HEK293 (cell line): ENCODE data around the gene COBL.

Source experiments
- CTCF ChIA-PET: fragments of 350-600 bp; formaldehyde crosslinking; extraction: SDS; loops from one replicate; lab custom pipeline; 2021; ENCODE audit warnings: antibody characterized with exemption; lab: Yijun Ruan, JAX
- POLR2A ChIA-PET: fragments of 300-600 bp; formaldehyde crosslinking; extraction: SDS; loops from one replicate; lab custom pipeline; 2020; ENCODE audit warnings: antibody characterized with exemption, inconsistent platforms; lab: Yijun Ruan, JAX
- H3K27ac ChIP-seq: fragments of 200-500 bp; sonication (Bioruptor generic); 2 replicates; pipeline ENCODE4 v1.5.1; 2014; ENCODE audit warnings: low read depth, low read length, control low read depth, inconsistent platforms; ENCODE audit errors: extremely low read depth
- H3K36me3 ChIP-seq, 2 experiments: fragments of 200-500 bp in 1 of 2; sonication (Bioruptor generic) in 1 of 2; 1 replicate in 1 of 2; 2 replicates in 1 of 2; pipeline ENCODE4 v1.5.1; 2014 to 2017; ENCODE audit warnings: inconsistent platforms in 2 of 2, low read length in 2 of 2; ENCODE audit not compliant: control insufficient read depth in 2 of 2, insufficient read depth in 1 of 2
- H3K4me1 ChIP-seq: fragments of 200-500 bp; sonication (Bioruptor generic); 2 replicates; pipeline ENCODE4 v1.5.1; 2014; ENCODE audit warnings: mild to moderate bottlenecking, low read length, inconsistent platforms; ENCODE audit not compliant: control insufficient read depth, insufficient read depth
- H3K4me3 ChIP-seq: 2 replicates; pipeline ENCODE4 v1.5.1; 2011; ENCODE audit warnings: low read depth, mild to moderate bottlenecking, control low read depth, low read length, moderate library complexity
- H3K9me3 ChIP-seq: fragments of 200-500 bp; sonication (Bioruptor generic); 2 replicates; pipeline ENCODE4 v1.5.1; 2014; ENCODE audit warnings: low read depth, low read length, inconsistent platforms; ENCODE audit not compliant: control insufficient read depth, insufficient read depth
- PRDM1 ChIP-seq: fragments of 450-650 bp; formaldehyde crosslinking; IDR thresholded peaks from 2 replicates; pipeline ENCODE4; 2016; ENCODE audit warnings: missing biosample characterization, missing genetic modification characterization
- SP3 ChIP-seq: fragments of 450-650 bp; formaldehyde crosslinking; IDR thresholded peaks from 2 replicates; pipeline ENCODE4 v1.5.1; 2016; ENCODE audit warnings: missing biosample characterization, missing genetic modification characterization
- WT1 ChIP-seq: fragments of 450-650 bp; formaldehyde crosslinking; IDR thresholded peaks from 2 replicates; pipeline ENCODE4 v1.5.1; 2016; ENCODE audit warnings: missing biosample characterization, missing genetic modification characterization
- ZBTB17 ChIP-seq: fragments of 450-650 bp; formaldehyde crosslinking; IDR thresholded peaks from 2 replicates; pipeline ENCODE4 v1.5.1; 2016; ENCODE audit warnings: missing biosample characterization, missing genetic modification characterization
- ZNF114 ChIP-seq: fragments of 450-650 bp; formaldehyde crosslinking; IDR thresholded peaks from 2 replicates; pipeline ENCODE4 v1.5.0; 2017; ENCODE audit warnings: missing biosample characterization, missing genetic modification characterization
- ZNF175 ChIP-seq: fragments of 450-650 bp; formaldehyde crosslinking; IDR thresholded peaks from 2 replicates; pipeline ENCODE4 v1.5.1; 2016; ENCODE audit warnings: missing biosample characterization, missing genetic modification characterization
- ZNF202 ChIP-seq: fragments of 450-650 bp; formaldehyde crosslinking; IDR thresholded peaks from 2 replicates; pipeline ENCODE4 v1.5.1; 2016; ENCODE audit warnings: missing biosample characterization, missing genetic modification characterization, borderline replicate concordance
- ZNF248 ChIP-seq: fragments of 450-650 bp; formaldehyde crosslinking; IDR thresholded peaks from 2 replicates; pipeline ENCODE4 v1.5.1; 2017; ENCODE audit warnings: missing biosample characterization, missing genetic modification characterization
- ZNF335 ChIP-seq: fragments of 450-650 bp; formaldehyde crosslinking; conservative IDR thresholded peaks from 2 replicates; pipeline ENCODE4 v1.5.1; 2016; ENCODE audit warnings: missing biosample characterization, missing genetic modification characterization
- ZNF571 ChIP-seq: fragments of 450-650 bp; formaldehyde crosslinking; IDR thresholded peaks from 2 replicates; pipeline ENCODE4 v1.5.0; 2017; ENCODE audit warnings: missing biosample characterization, missing genetic modification characterization
- ZNF623 ChIP-seq: fragments of 450-650 bp; formaldehyde crosslinking; IDR thresholded peaks from 2 replicates; pipeline ENCODE4 v1.5.1; 2016; ENCODE audit warnings: missing biosample characterization, missing genetic modification characterization
- ZNF701 ChIP-seq: fragments of 450-650 bp; formaldehyde crosslinking; IDR thresholded peaks from 2 replicates; pipeline ENCODE4 v1.5.1; 2016; ENCODE audit warnings: missing biosample characterization, missing genetic modification characterization
- TF ChIP-seq, protein P1 (sequence below): IDR thresholded peaks from 2 replicates; pipeline ENCODE4 v1.6.1; 2011; ENCODE audit warnings: mild to moderate bottlenecking, low read depth, low read length, borderline replicate concordance
- TF ChIP-seq, protein P2 (sequence below): fragments of 450-650 bp; formaldehyde crosslinking; IDR thresholded peaks from 2 replicates; pipeline ENCODE4 v1.5.1; 2016; ENCODE audit warnings: missing biosample characterization, missing genetic modification characterization, borderline replicate concordance
- TF ChIP-seq, protein P3 (sequence below): fragments of 450-650 bp; formaldehyde crosslinking; IDR thresholded peaks from 2 replicates; pipeline ENCODE4 v1.5.1; 2017; ENCODE audit warnings: missing biosample characterization, missing genetic modification characterization
- TF ChIP-seq, protein P4 (sequence below): fragments of 450-650 bp; formaldehyde crosslinking; IDR thresholded peaks from 2 replicates; pipeline ENCODE4 v1.5.1; 2016; ENCODE audit warnings: missing biosample characterization, missing genetic modification characterization

The COBL gene

DNA sequence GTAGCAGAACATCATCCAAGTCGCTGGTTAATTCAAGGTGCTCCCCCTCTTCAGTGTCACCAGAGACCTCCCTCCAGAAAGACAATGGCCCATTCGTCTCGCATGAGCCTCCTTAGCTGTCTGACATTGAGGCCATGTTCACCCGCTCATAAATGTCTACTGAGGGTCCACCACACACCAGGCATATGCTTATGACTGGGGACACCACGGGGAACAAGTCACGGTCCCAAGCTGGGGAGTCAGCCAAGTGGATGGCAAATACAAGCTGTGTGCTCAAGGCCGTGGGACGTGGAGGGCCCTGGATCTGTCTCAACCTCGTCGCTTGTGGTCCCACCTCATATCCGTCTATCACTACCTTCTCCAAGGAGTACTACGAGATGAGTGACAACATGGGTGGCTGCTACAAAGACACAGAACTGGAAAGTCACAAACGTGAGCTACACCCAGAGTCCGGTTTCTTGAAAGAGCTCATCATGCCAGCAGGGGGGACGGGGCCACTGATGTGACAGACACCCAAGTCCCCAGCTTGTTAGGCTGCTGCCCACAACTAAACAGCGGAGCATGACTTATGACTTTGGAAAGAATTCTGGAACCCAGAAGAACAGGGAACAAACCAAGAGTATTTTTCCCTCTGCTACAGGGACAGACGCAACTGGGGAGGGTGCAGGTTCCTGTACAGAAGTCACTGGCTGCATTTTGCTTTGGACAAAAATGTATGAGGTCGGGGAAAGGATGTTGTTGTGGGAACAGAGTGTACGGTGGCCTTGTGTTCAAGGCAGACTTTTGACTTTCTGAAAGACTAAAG, 189.6 kb downstream of the COBL start:
- ChIA-PET CTCF (interaction anchor here (0.6 to 0.7 kb wide), 2 partner anchors 818 to 1170 kb away, joined by 3 read pairs; no protein-coding TSS in a partner anchor), POLR2A (interaction anchor here (0.6 kb wide), 1 partner anchor 10 kb away, joined by 3 read pairs; no protein-coding TSS in a partner anchor)
- Histone ChIP-seq H3K36me3 (no peaks in the 10 kb centered on the region), H3K9me3 (no peaks in the 10 kb centered on the region), H3K4me1 (no peaks in the 10 kb centered on the region), H3K4me3 (no peak overlapping the region), H3K27ac (no peak overlapping the region)
- TF ChIP-seq ZNF114 (tag by site-specific recombination) (no peak), PRDM1 (no peak), ZNF571 (tag by site-specific recombination) (no peak), SP3 (tag by site-specific recombination) (no peak), ZNF701 (no peak), ZBTB17 (tag by site-specific recombination) (no peak)
- TF ChIP-seq, protein P1, sequence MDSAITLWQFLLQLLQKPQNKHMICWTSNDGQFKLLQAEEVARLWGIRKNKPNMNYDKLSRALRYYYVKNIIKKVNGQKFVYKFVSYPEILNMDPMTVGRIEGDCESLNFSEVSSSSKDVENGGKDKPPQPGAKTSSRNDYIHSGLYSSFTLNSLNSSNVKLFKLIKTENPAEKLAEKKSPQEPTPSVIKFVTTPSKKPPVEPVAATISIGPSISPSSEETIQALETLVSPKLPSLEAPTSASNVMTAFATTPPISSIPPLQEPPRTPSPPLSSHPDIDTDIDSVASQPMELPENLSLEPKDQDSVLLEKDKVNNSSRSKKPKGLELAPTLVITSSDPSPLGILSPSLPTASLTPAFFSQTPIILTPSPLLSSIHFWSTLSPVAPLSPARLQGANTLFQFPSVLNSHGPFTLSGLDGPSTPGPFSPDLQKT = no peak

DNA sequence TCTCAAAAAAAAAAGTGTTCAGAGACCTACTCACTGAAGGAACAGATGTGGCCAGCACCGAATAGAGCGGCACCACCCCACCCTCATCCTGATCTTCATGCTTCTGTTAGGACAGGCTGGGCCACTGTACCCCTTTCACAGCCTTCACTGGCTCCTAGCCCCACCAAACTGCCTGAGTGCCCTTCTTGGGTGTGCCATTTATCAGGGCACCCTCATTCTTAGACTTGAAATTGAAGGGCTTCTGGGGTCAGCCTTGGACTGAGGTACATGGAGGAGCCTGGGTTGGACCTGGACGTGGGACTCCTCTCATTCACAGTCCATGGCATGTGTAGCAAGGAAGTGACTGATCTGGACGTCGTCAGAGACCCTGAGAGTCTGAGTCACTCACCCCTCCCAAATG, 190.3 kb downstream of the COBL start:
- ChIA-PET POLR2A (no interaction called here), CTCF (interaction anchor here (0.5 to 0.6 kb wide), 2 partner anchors 1035 to 1169 kb away, joined by 3 read pairs; no protein-coding TSS in a partner anchor)
- Histone ChIP-seq H3K9me3 (no peaks in the 10 kb centered on the region), H3K27ac (no peak overlapping the region), H3K4me3 (no peak overlapping the region), H3K36me3 (no peaks in the 10 kb centered on the region), H3K4me1 (no peaks in the 10 kb centered on the region)
- TF ChIP-seq ZNF202 (tag by site-specific recombination) (no peak), ZNF335 (tag by site-specific recombination) (no peak), ZNF623 (no peak)
- TF ChIP-seq, protein P2, sequence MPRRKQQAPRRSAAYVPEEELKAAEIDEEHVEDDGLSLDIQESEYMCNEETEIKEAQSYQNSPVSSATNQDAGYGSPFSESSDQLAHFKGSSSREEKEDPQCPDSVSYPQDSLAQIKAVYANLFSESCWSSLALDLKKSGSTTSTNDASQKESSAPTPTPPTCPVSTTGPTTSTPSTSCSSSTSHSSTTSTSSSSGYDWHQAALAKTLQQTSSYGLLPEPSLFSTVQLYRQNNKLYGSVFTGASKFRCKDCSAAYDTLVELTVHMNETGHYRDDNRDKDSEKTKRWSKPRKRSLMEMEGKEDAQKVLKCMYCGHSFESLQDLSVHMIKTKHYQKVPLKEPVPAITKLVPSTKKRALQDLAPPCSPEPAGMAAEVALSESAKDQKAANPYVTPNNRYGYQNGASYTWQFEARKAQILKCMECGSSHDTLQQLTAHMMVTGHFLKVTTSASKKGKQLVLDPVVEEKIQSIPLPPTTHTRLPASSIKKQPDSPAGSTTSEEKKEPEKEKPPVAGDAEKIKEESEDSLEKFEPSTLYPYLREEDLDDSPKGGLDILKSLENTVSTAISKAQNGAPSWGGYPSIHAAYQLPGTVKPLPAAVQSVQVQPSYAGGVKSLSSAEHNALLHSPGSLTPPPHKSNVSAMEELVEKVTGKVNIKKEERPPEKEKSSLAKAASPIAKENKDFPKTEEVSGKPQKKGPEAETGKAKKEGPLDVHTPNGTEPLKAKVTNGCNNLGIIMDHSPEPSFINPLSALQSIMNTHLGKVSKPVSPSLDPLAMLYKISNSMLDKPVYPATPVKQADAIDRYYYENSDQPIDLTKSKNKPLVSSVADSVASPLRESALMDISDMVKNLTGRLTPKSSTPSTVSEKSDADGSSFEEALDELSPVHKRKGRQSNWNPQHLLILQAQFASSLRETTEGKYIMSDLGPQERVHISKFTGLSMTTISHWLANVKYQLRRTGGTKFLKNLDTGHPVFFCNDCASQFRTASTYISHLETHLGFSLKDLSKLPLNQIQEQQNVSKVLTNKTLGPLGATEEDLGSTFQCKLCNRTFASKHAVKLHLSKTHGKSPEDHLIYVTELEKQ (tag by site-specific recombination) = no peak

DNA sequence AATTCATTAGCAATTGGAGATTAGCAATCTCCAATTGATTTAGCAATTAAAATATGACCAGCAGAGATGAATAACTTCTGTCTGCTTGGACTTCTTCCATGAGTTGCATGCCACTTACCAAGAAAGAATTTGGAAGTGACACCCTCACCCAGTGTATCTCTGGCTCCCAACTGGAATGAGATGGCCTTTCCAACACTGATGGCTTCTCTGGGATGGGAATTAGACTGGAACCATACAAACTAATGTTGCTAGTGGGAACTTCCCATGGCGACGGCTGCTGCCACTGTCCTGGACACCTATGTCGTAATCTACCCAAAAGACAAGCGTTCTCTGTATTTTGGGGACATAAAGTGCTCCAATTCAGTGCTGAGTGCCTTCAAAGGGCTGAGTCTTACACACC, 192.3 kb downstream of the COBL start:
- H3K36me3 ChIP-seq = no peaks in the 10 kb centered on the region
- H3K9me3 ChIP-seq = no peaks in the 10 kb centered on the region
- no peak for TF ChIP-seq WT1 (tag by site-specific recombination)
- H3K4me3 ChIP-seq = no peak overlapping the region
- H3K27ac ChIP-seq = no peak overlapping the region
- H3K4me1 ChIP-seq = no peaks in the 10 kb centered on the region
- CTCF ChIA-PET = no interaction called here
- POLR2A ChIA-PET = no interaction called here

DNA sequence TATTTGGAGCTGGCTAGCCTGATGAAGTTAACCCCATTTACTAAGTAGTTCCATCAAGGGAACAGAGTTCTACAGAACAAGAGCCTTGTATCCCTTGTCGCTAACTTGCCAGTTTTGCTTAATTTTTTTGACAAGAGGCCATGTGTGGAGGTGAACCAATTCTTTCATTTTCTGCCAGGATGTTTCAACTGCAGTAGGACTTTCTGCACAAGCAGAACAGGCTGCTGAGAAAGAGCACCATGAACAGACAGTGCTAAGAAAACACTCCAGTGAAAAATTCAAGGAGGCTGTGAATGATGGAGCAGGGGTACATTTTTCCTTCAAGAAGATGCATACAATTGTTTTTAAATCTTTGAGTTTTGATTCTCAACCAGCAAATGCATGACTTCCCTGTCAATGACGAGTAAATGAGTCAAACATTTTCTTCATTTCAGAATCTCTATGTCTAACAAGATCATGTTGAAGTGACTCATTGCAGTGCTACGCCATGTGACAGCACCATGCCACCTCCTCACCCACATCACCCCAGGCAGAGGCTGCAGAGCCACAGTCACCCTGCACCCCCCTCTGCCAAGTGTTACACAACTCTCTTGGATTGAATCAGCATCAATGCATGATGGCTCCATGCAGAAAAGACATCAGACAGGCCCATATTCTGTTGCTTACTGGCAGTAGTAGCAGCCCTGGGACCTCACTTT, 193.1 kb downstream of the COBL start:
- Histone ChIP-seq H3K36me3 (no peaks in the 10 kb centered on the region), H3K4me3 (no peak overlapping the region), H3K27ac (no peak overlapping the region), H3K9me3 (no peaks in the 10 kb centered on the region), H3K4me1 (no peaks in the 10 kb centered on the region)
- ChIA-PET CTCF (no interaction called here), POLR2A (no interaction called here)
- TF ChIP-seq, protein P3, sequence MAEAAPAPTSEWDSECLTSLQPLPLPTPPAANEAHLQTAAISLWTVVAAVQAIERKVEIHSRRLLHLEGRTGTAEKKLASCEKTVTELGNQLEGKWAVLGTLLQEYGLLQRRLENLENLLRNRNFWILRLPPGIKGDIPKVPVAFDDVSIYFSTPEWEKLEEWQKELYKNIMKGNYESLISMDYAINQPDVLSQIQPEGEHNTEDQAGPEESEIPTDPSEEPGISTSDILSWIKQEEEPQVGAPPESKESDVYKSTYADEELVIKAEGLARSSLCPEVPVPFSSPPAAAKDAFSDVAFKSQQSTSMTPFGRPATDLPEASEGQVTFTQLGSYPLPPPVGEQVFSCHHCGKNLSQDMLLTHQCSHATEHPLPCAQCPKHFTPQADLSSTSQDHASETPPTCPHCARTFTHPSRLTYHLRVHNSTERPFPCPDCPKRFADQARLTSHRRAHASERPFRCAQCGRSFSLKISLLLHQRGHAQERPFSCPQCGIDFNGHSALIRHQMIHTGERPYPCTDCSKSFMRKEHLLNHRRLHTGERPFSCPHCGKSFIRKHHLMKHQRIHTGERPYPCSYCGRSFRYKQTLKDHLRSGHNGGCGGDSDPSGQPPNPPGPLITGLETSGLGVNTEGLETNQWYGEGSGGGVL (tag by site-specific recombination) = no peak
- TF ChIP-seq ZNF248 (tag by site-specific recombination) = no peak
- TF ChIP-seq, protein P4, sequence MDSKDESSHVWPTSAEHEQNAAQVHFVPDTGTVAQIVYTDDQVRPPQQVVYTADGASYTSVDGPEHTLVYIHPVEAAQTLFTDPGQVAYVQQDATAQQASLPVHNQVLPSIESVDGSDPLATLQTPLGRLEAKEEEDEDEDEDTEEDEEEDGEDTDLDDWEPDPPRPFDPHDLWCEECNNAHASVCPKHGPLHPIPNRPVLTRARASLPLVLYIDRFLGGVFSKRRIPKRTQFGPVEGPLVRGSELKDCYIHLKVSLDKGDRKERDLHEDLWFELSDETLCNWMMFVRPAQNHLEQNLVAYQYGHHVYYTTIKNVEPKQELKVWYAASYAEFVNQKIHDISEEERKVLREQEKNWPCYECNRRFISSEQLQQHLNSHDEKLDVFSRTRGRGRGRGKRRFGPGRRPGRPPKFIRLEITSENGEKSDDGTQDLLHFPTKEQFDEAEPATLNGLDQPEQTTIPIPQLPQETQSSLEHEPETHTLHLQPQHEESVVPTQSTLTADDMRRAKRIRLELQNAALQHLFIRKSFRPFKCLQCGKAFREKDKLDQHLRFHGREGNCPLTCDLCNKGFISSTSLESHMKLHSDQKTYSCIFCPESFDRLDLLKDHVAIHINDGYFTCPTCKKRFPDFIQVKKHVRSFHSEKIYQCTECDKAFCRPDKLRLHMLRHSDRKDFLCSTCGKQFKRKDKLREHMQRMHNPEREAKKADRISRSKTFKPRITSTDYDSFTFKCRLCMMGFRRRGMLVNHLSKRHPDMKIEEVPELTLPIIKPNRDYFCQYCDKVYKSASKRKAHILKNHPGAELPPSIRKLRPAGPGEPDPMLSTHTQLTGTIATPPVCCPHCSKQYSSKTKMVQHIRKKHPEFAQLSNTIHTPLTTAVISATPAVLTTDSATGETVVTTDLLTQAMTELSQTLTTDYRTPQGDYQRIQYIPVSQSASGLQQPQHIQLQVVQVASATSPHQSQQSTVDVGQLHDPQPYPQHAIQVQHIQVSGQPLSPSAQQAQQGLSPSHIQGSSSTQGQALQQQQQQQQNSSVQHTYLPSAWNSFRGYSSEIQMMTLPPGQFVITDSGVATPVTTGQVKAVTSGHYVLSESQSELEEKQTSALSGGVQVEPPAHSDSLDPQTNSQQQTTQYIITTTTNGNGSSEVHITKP (tag by site-specific recombination) = no peak
- TF ChIP-seq ZNF175 (tag by site-specific recombination) = no peak
